Natural killer cell (primary cell): ENCODE data around the gene MEX3D. TPM values are rescaled to one million over a fixed set of nuclear protein-coding genes. Genes with fewer than 3 reads are reported as not detected.

ENCODE experiments used
- ATAC-seq, 3 donors: fragments of 150-1000 bp in 2 of 3; fragments of 200-7000 bp in 1 of 3; cut with Tn5 transposase; 1 replicate in 1 of 3; 2 replicates in 2 of 3; pipeline ENCODE4 v1.10.0; 2021; ENCODE audit warnings: mild to moderate bottlenecking in 2 of 3, moderate library complexity in 2 of 3
- DNase-seq, 2 donors: peaks; one replicate each; pipeline versions ENCODE4 v3.0.0 to v3.0.0-alpha.2; 2013 to 2021; ENCODE audit warnings: mixed read lengths in 1 of 2
- H3K27ac ChIP-seq: one replicate; pipeline ENCODE4 v1.5.1; 2013; ENCODE audit warnings: mild to moderate bottlenecking, low read length
- H3K27me3 ChIP-seq: one replicate; pipeline ENCODE4 v1.6.1; 2013; ENCODE audit warnings: low read length; ENCODE audit not compliant: control insufficient read depth, insufficient read depth
- H3K36me3 ChIP-seq: one replicate; pipeline ENCODE4 v1.6.1; 2013; ENCODE audit warnings: low read length; ENCODE audit not compliant: control insufficient read depth, insufficient read depth
- H3K4me1 ChIP-seq: one replicate; pipeline ENCODE4 v1.6.1; 2013; ENCODE audit warnings: low read length; ENCODE audit not compliant: control insufficient read depth, insufficient read depth
- H3K4me3 ChIP-seq: one replicate; pipeline ENCODE4 v1.5.1; 2013; ENCODE audit warnings: low read length
- H3K9me3 ChIP-seq: one replicate; pipeline ENCODE4 v1.6.1; 2013; ENCODE audit warnings: low read length; ENCODE audit not compliant: control insufficient read depth, insufficient read depth
- H3K27ac Mint-ChIP-seq, 2 donors: one replicate each; pipeline ENCODE4 v1.8.0; 2022; ENCODE audit warnings: mild to moderate bottlenecking in 2 of 2, mixed read lengths in 2 of 2, moderate library complexity in 1 of 2
- H3K27me3 Mint-ChIP-seq, 2 donors: one replicate each; pipeline ENCODE4 v1.8.0; 2022; ENCODE audit warnings: low read depth in 2 of 2, mixed read lengths in 2 of 2
- H3K36me3 Mint-ChIP-seq: one replicate; pipeline ENCODE4 v1.8.0; 2022; ENCODE audit warnings: mixed read lengths
- H3K4me1 Mint-ChIP-seq, 2 donors: one replicate each; pipeline ENCODE4 v1.8.0; 2022; ENCODE audit warnings: mixed read lengths in 2 of 2
- H3K4me3 Mint-ChIP-seq: one replicate; pipeline ENCODE4 v1.8.0; 2022; ENCODE audit warnings: mild to moderate bottlenecking, moderate library complexity, mixed read lengths
- H3K9me3 Mint-ChIP-seq, 2 donors: one replicate each; pipeline ENCODE4 v1.8.0; 2022; ENCODE audit warnings: mixed read lengths in 2 of 2
- WGBS: methylation state at CpG from one replicate; pipeline ENCODE4 v1.1.7; 2013; ENCODE audit warnings: missing lambda C conversion rate; ENCODE audit not compliant: insufficient coverage; 5-methylcytosine and 5-hydroxymethylcytosine counted together
- intact Hi-C: fragments of 100-400 bp; cut with micrococcal nuclease; formaldehyde crosslinking; loops from one replicate; pipeline ENCODE4 v1.14.2; 2022
- total RNA-seq, 4 donors: library from RNA; stranded (reverse); fragments of 120-200 nt in 1 of 4; gene quantifications; one replicate each; pipeline versions ENCODE4 v1.2.3 to v1.2.4, GENCODE V29; 2013 to 2022
- TF ChIP-seq, protein P1 (sequence below): fragments of 200-600 bp; IDR thresholded peaks from one replicate; pipeline ENCODE4 v1.8.0; 2022; ENCODE audit warnings: antibody characterized with exemption

Gene MEX3D
- total RNA-seq, 3 donors from 2014 or later (not counting 1 experiment from before 2014, with no cell fraction given): 4.2 to 6.9 (median 4.4) TPM

DNA sequence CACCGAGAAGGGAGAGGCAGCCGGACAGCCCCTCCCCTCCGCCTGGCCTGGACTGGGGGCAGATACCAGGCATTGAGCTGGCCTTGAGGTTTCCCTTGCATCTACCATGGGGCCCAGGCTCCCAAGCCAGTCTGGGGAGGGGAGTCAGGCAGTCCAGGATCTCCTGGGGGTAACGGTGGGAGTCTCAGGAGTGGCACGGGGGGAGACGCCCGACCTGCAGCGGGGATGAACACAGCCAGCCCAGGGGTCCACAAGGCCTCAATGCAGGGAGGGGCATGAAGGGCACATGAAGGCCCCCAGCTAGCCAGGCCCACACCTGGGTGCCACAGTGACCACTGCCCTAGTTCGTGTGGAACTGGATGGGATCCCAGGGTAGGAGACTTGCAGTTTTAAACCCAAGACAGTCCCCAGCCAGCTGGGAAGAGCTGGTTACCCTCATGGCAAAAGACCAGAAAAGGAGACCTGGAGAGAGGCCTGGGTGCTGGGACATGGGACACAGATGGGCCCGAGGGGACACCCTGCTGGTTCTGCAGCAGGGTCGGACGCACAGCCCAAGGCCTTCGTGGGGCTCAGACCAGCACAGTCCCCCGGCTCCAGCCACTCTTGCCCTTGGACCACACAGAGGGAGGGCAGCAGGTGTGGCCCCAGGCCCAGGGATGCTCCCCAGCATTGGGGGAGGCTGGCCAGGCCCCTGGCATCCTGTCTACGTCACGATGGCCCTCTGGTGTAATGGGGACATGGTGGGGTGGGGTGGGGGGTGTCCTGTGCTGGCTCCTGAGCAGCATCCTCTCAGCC is 41.8 kb upstream of the MEX3D start:
- peaks cover 38% of the 10 kb centered on the region for H3K36me3 ChIP-seq
- Mint-ChIP-seq H3K36me3 (no peaks in the 10 kb centered on the region), H3K4me3 (peak overlapping the region; percentile 84), H3K27me3 (no peaks in the 10 kb centered on the region), H3K4me1 (peaks cover 26 to 27% of the 10 kb centered on the region in 2 donors), H3K9me3 (no peaks in the 10 kb centered on the region), H3K27ac (peak overlapping the region; percentile 74 to 84)
- ATAC-seq: no peak
- peak overlapping the region; percentile 75 for H3K27ac ChIP-seq
- H3K27me3 ChIP-seq: no peaks in the 10 kb centered on the region
- TF ChIP-seq, protein P1, sequence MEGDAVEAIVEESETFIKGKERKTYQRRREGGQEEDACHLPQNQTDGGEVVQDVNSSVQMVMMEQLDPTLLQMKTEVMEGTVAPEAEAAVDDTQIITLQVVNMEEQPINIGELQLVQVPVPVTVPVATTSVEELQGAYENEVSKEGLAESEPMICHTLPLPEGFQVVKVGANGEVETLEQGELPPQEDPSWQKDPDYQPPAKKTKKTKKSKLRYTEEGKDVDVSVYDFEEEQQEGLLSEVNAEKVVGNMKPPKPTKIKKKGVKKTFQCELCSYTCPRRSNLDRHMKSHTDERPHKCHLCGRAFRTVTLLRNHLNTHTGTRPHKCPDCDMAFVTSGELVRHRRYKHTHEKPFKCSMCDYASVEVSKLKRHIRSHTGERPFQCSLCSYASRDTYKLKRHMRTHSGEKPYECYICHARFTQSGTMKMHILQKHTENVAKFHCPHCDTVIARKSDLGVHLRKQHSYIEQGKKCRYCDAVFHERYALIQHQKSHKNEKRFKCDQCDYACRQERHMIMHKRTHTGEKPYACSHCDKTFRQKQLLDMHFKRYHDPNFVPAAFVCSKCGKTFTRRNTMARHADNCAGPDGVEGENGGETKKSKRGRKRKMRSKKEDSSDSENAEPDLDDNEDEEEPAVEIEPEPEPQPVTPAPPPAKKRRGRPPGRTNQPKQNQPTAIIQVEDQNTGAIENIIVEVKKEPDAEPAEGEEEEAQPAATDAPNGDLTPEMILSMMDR: no peak
- no peaks in the 10 kb centered on the region for H3K9me3 ChIP-seq
- H3K4me3 ChIP-seq: no peak overlapping the region
- no peak for DNase-seq
- peaks cover 42% of the 10 kb centered on the region for H3K4me1 ChIP-seq
- intact Hi-C loops: loop anchor here (5.0 to 10.0 kb wide), 2 partner anchors 62 to 205 kb away; partner anchors contain the start of genes DAZAP1 and GAMT
- WGBS: 91% methylated on average over 16 of the region's 16 CpGs

DNA sequence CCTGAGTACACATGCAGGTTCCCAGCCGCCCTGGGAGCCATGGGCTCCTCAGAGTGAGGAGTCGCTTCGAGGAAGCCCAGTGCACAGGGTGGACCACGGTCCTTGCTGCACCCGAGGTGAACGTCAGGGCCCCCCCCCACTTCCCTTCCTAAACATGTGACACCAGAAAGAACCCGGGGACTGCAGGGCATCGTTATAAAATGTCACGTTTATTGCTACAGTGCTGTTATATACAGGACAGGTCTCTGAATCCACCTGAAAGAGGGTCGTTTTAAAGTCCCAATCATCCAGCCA is 40.9 kb upstream of the MEX3D start:
- Mint-ChIP-seq H3K27ac (peak overlapping the region; percentile 74 to 84), H3K4me3 (peak overlapping the region; percentile 84), H3K9me3 (no peaks in the 10 kb centered on the region), H3K27me3 (no peaks in the 10 kb centered on the region), H3K36me3 (no peaks in the 10 kb centered on the region), H3K4me1 (peaks cover 30 to 32% of the 10 kb centered on the region in 2 donors)
- 4% methylated on average over 10 of the region's 10 CpGs for WGBS
- TF ChIP-seq, protein P1: no peak
- Histone ChIP-seq H3K27me3 (no peaks in the 10 kb centered on the region), H3K9me3 (no peaks in the 10 kb centered on the region), H3K36me3 (peaks cover 30% of the 10 kb centered on the region), H3K4me1 (peaks cover 50% of the 10 kb centered on the region), H3K27ac (peak overlapping the region; percentile 75), H3K4me3 (peak overlapping the region; percentile 42)
- ATAC-seq (no peak), DNase-seq (peak in 1 of 2 donors; percentile 63)
- intact Hi-C loops: loop anchor here (5.0 to 10.0 kb wide), 2 partner anchors 63 to 204 kb away; partner anchors contain the start of genes DAZAP1 and GAMT

DNA sequence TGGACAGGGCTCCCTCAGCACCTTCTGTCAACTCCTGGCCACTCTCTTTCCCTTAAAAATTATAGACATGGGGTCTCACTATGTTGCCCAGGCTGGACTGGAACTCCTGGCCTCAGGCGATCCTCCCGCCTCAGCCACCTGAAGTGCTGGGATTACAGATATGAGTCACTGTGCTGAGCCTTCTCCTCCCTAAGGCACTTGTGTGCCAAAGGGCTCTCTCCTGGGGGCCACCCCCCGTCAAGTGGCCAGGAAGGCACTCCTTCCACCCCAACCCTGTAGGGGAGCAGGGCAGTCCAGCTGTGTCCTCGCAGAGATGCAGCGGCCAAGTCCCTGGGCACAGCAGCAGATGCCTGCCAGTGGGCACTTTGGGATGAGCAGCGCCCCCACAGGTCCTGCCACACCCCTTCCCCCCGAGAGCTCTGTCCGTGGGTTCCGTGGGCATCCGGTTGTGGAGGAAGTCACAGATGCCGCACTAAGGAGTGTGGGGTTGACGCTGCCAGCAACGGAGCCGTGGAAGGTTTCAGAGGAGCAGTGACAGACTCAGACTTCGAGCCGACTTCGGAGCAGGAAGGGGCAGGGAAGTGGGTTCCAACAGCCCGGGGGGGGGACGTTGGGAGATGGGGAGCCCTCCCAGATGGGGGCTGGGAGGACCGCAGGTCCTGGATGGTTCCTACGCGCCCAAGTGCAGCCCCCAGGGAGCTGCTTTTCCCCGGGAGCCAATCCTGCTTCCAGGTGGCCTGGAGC is 40.4 kb upstream of the MEX3D start:
- WGBS: 14% methylated on average over 23 of the region's 23 CpGs
- no peaks in the 10 kb centered on the region for H3K9me3 ChIP-seq
- H3K27ac ChIP-seq: peak overlapping the region; percentile 75
- TF ChIP-seq, protein P1: no peak
- no peaks in the 10 kb centered on the region for H3K27me3 ChIP-seq
- intact Hi-C loops: loop anchor here (5.0 to 10.0 kb wide), 2 partner anchors 64 to 204 kb away; partner anchors contain the start of genes DAZAP1 and GAMT
- peak overlapping the region; percentile 42 for H3K4me3 ChIP-seq
- Mint-ChIP-seq H3K27ac (peak overlapping the region; percentile 74 to 84), H3K9me3 (no peaks in the 10 kb centered on the region), H3K4me3 (peak overlapping the region; percentile 84), H3K36me3 (no peaks in the 10 kb centered on the region), H3K27me3 (no peaks in the 10 kb centered on the region), H3K4me1 (peaks cover 30 to 32% of the 10 kb centered on the region in 2 donors)
- peak in 1 of 2 donors; percentile 67 for DNase-seq
- no peak for ATAC-seq
- H3K36me3 ChIP-seq: peaks cover 26% of the 10 kb centered on the region
- peaks cover 55% of the 10 kb centered on the region for H3K4me1 ChIP-seq
